ENCODE measurements around the gene SENP6. TPM values are rescaled to one million over a fixed set of nuclear protein-coding genes. Genes with fewer than 3 reads are reported as not detected.
"Not testable (repeated sequence)": the region's sequence is repeated elsewhere in the genome, so short reads cannot be mapped to it uniquely, and the experiment has no call there.

Gene SENP6
- total RNA-seq, 6 experiments from 2014 or later, result 52.0 to 63.1 (median 57.4) TPM

- peaks cover 14% of the 10 kb centered on the region for H3K27me3 Mint-ChIP-seq (ENCODE audit: insufficient read depth)
- TF ChIP-seq CTCF (IDR thresholded peaks at IDR 0.05), result no peak
- DNase-seq, result no peak
- no peak overlapping the region for H3K4me3 Mint-ChIP-seq
- no peaks in the 10 kb centered on the region for H3K36me3 Mint-ChIP-seq (ENCODE audit: low read depth)
- H3K4me1 Mint-ChIP-seq (ENCODE audit: low read depth), result peaks cover 6% of the 10 kb centered on the region; the same call in 1 of the 2 replicates
- peaks cover 13% of the 10 kb centered on the region for H3K9me3 Mint-ChIP-seq
- no peak overlapping the region for H3K27ac Mint-ChIP-seq
Measured at GRCh38 chr6:75581231-75581630, 20.4 kb upstream of the SENP6 start.

GRCh38 chr6:75584552-75584951 lies 17.1 kb upstream of the SENP6 start:
- H3K36me3 Mint-ChIP-seq (ENCODE audit: low read depth); H3K27ac Mint-ChIP-seq; DNase-seq; H3K4me3 Mint-ChIP-seq; H3K4me1 Mint-ChIP-seq (ENCODE audit: low read depth): not testable (repeated sequence)
- peaks cover 11% of the 10 kb centered on the region for H3K27me3 Mint-ChIP-seq (ENCODE audit: insufficient read depth)
- H3K9me3 Mint-ChIP-seq, result peaks cover 13% of the 10 kb centered on the region

- no peak overlapping the region for H3K27ac Mint-ChIP-seq
- TF ChIP-seq CTCF (IDR thresholded peaks at IDR 0.05), result no peak
- H3K36me3 Mint-ChIP-seq (ENCODE audit: low read depth), result no peaks in the 10 kb centered on the region
- no peak for DNase-seq
- no peak overlapping the region for H3K4me3 Mint-ChIP-seq
- peaks cover 2% of the 10 kb centered on the region; the same call in 1 of the 2 replicates for H3K27me3 Mint-ChIP-seq (ENCODE audit: insufficient read depth)
- H3K4me1 Mint-ChIP-seq (ENCODE audit: low read depth), result no peaks in the 10 kb centered on the region
- peaks cover 11% of the 10 kb centered on the region for H3K9me3 Mint-ChIP-seq
Measured at GRCh38 chr6:75588948-75589347, 12.7 kb upstream of the SENP6 start.

- DNase-seq, result no peak
- Mint-ChIP-seq H3K9me3 (no peaks in the 10 kb centered on the region), H3K4me3 (no peak overlapping the region), H3K27me3 (ENCODE audit: insufficient read depth) (no peaks in the 10 kb centered on the region; the same call in 1 of the 2 replicates), H3K36me3 (ENCODE audit: low read depth) (no peaks in the 10 kb centered on the region), H3K27ac (no peak overlapping the region), H3K4me1 (ENCODE audit: low read depth) (no peaks in the 10 kb centered on the region)
- TF ChIP-seq CTCF (IDR thresholded peaks at IDR 0.05), result no peak
Measured at GRCh38 chr6:75590370-75590769, 11.3 kb upstream of the SENP6 start.

GRCh38 chr6:75596380-75596779 lies 5.3 kb upstream of the SENP6 start:
- H3K27ac Mint-ChIP-seq; H3K4me3 Mint-ChIP-seq; H3K27me3 Mint-ChIP-seq (ENCODE audit: insufficient read depth); DNase-seq; H3K36me3 Mint-ChIP-seq (ENCODE audit: low read depth); H3K9me3 Mint-ChIP-seq; H3K4me1 Mint-ChIP-seq (ENCODE audit: low read depth): not testable (repeated sequence)

GRCh38 chr6:75600768-75601167 lies 912 bp upstream of the SENP6 start:
- H3K27ac Mint-ChIP-seq, result peak overlapping the region; percentile 92
- H3K27me3 Mint-ChIP-seq (ENCODE audit: insufficient read depth), result no peaks in the 10 kb centered on the region
- H3K36me3 Mint-ChIP-seq (ENCODE audit: low read depth), result peaks cover 21% of the 10 kb centered on the region
- peaks cover 29% of the 10 kb centered on the region for H3K4me1 Mint-ChIP-seq (ENCODE audit: low read depth)
- peak overlapping the region; percentile 94 for H3K4me3 Mint-ChIP-seq
- no peak for TF ChIP-seq CTCF (IDR thresholded peaks at IDR 0.05)
- no peaks in the 10 kb centered on the region for H3K9me3 Mint-ChIP-seq
- DNase-seq, result no peak
